ENCODE measurements around the gene FKBP9. TPM values are rescaled to one million over a fixed set of nuclear protein-coding genes. Genes with fewer than 3 reads are reported as not detected.
A peak's percentile ranks its signal among the peaks of the same experiment; 100 is the strongest.

Gene FKBP9
- total RNA-seq, 4 donors from 2014 or later, result 47.8 to 82.6 (median 75.8) TPM

DNA sequence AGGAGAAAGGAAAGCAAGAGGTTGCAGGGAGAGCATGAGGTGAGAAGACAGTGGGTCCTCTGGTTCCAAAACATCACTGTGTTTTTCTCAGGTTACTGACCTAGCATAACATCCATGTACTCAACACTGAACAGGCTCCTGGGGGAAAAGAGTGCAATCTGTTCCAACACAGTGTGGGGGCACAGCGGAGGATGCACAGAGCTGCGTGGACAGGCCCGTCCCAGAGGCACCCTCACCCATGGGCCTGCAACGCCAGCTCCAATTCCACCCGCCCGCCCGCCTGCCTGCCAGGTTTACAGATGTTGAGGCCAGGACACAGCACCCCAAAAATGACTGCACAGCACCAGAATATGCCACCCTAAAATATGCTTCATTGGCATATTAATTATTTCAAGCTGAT is 26.9 kb upstream of the FKBP9 start:
- H3K4me1 ChIP-seq, result peaks cover 0 to under 1% (median 0%) of the 10 kb centered on the region in 3 donors
- H3K27ac ChIP-seq, result no peak overlapping the region
- H3K27me3 ChIP-seq, result no peaks in the 10 kb centered on the region
- no peak overlapping the region for H3K4me3 ChIP-seq
- TF ChIP-seq, protein P1, sequence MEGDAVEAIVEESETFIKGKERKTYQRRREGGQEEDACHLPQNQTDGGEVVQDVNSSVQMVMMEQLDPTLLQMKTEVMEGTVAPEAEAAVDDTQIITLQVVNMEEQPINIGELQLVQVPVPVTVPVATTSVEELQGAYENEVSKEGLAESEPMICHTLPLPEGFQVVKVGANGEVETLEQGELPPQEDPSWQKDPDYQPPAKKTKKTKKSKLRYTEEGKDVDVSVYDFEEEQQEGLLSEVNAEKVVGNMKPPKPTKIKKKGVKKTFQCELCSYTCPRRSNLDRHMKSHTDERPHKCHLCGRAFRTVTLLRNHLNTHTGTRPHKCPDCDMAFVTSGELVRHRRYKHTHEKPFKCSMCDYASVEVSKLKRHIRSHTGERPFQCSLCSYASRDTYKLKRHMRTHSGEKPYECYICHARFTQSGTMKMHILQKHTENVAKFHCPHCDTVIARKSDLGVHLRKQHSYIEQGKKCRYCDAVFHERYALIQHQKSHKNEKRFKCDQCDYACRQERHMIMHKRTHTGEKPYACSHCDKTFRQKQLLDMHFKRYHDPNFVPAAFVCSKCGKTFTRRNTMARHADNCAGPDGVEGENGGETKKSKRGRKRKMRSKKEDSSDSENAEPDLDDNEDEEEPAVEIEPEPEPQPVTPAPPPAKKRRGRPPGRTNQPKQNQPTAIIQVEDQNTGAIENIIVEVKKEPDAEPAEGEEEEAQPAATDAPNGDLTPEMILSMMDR (IDR thresholded peaks at IDR 0.05), result no peak
- TF ChIP-seq POLR2A (IDR thresholded peaks at IDR 0.05), result no peak
- WGBS, 2 donors, result 96 to 98% methylated on average over 4 to 6 of the region's 7 CpGs
- DNase-seq, result no peak
- peaks cover 0 to 79% (median 6%) of the 10 kb centered on the region in 3 donors for H3K36me3 ChIP-seq
- intact Hi-C loops (cut with DNase I), result no loop called here
- no peaks in the 10 kb centered on the region for H3K9me3 ChIP-seq

DNA sequence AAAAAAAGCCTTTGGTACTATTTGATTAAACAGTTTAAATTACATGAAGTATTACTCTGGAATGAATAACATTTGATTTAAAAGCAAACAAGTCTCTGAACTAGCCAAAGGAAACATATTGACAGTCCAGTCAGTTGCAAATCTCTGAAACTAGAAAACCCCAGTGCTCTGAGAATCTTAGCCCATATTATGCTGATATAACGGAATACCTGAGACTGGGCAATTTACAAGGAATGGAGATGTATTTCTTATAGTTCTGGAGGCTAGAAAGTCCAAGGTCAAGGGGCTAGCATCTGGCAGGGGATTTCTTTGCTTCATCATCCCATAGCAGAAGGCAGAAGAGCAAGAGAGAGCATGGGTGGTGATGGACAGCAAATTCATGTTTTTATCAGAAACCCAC is 21.7 kb upstream of the FKBP9 start:
- intact Hi-C loops (cut with DNase I), result no loop called here
- no peak overlapping the region for H3K27ac ChIP-seq
- DNase-seq, result no peak
- H3K36me3 ChIP-seq, result peaks cover 0 to 38% (median 0%) of the 10 kb centered on the region in 3 donors
- TF ChIP-seq, protein P1 (IDR thresholded peaks at IDR 0.05), result no peak
- no peak for TF ChIP-seq POLR2A (IDR thresholded peaks at IDR 0.05)
- H3K27me3 ChIP-seq, result no peaks in the 10 kb centered on the region
- WGBS, 2 donors, result 91 to 93% methylated on average over 1 of the region's 1 CpG
- no peaks in the 10 kb centered on the region for H3K9me3 ChIP-seq
- H3K4me1 ChIP-seq, result peaks cover 6 to 48% (median 20%) of the 10 kb centered on the region in 3 donors
- H3K4me3 ChIP-seq, result no peak overlapping the region

DNA sequence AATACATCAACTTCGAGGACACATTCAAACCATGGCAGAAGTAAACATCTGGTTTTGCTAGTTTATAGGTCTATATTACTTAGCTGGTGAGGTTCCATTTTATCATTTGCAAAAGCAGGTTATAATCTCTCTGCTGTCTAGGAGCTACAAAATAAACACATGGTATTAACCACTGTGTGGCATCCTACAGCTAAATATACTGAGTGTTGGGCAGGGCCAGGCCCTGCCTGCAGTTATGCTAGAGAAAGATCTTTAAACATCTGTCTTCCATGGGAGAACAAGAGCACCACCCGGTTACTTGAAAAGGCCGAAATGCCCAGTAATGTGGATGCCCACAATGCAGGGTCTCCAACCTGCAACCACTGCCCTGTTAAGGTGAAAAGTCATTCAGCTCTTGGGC is 20.6 kb upstream of the FKBP9 start:
- Histone ChIP-seq H3K27ac (peak overlapping the region in 1 of 4 donors; percentile 55), H3K4me1 (peaks cover 6 to 59% (median 29%) of the 10 kb centered on the region in 3 donors), H3K9me3 (no peaks in the 10 kb centered on the region), H3K4me3 (no peak overlapping the region), H3K27me3 (no peaks in the 10 kb centered on the region), H3K36me3 (peaks cover 0 to 27% (median 0%) of the 10 kb centered on the region in 3 donors)
- intact Hi-C loops (cut with DNase I), result no loop called here
- DNase-seq, result no peak
- 76 to 100% methylated on average over 2 to 3 of the region's 3 CpGs for WGBS, 2 donors
- TF ChIP-seq, protein P1 (IDR thresholded peaks at IDR 0.05), result no peak
- TF ChIP-seq POLR2A (IDR thresholded peaks at IDR 0.05), result no peak

DNA sequence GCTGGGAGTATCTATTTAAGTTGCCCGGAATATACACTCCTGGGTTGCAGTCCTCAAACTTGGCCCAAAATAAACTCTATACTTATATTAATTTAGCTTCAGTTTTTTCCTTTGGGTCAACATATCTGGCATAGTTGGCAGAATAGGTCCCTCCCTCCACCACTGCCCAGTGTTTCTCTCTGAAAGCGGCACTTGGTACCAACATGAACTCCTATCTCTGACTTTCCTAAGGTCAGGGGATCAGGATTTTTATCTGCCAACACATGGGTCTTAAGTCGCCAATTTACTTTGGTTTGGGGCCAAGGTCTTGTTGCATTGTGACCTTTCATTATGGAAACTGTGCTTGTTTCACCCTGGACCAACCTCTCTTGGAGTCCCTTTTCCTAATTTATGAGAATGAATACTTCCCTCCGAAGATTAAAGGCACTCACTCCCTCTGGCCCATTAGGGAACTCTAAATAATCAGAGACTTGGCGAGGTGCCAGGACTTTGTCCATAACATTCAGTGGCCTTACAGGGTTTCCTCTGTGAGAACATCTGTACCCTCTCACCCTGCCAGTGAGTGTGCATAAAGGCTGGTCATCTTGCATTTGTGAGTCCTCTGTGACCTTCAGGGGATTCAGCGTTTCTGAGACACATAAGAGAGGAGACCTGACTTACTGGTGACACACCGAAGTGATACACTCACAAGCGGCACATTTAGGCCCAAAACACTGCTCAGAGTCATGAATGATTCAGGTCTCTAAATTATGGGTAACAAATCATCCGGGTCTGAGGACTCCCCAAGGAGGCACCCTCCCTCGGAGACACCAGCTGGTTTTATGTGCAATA is 19.7 kb upstream of the FKBP9 start:
- Histone ChIP-seq H3K4me1 (peaks cover 6 to 63% (median 29%) of the 10 kb centered on the region in 3 donors), H3K9me3 (no peaks in the 10 kb centered on the region), H3K27me3 (no peaks in the 10 kb centered on the region), H3K36me3 (peaks cover 0 to 18% (median 0%) of the 10 kb centered on the region in 3 donors), H3K27ac (peak overlapping the region in 2 of 4 donors; percentile 10 to 55), H3K4me3 (peak overlapping the region in 1 of 4 donors; percentile 18)
- 61 to 67% methylated on average over 10 of the region's 10 CpGs for WGBS, 2 donors
- intact Hi-C loops (cut with DNase I), result no loop called here
- no peak for DNase-seq
- TF ChIP-seq, protein P1 (IDR thresholded peaks at IDR 0.05), result no peak
- TF ChIP-seq POLR2A (IDR thresholded peaks at IDR 0.05), result no peak

DNA sequence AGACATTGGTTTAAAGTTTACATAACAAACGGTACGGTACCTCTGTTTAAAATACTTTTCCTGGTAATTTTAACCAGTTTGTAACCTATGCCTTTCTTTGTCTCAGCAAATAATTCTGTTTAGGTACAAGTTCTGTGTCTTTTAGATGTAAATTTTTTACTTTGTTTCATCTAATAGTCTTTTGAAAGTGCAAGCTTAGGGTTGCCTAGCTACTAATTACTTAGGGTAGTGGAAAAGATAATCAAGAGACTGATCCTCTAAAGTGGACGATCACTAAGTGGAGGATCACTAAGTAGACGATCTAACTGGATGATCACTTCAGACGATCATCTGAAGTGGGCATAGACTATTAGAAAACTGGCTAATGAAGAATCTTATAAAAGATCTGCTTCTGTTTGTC is 16.1 kb upstream of the FKBP9 start:
- Histone ChIP-seq H3K9me3 (no peaks in the 10 kb centered on the region), H3K27me3 (no peaks in the 10 kb centered on the region), H3K36me3 (no peaks in the 10 kb centered on the region), H3K4me1 (peaks cover 6 to 59% (median 29%) of the 10 kb centered on the region in 3 donors), H3K27ac (peak overlapping the region; percentile 90 to 98 (median 94)), H3K4me3 (peak overlapping the region in 3 of 4 donors; percentile 78 to 93 (median 88))
- no peak for DNase-seq
- intact Hi-C loops (cut with DNase I), result loop anchor here (10.0 kb wide), 2 partner anchors 96 to 114 kb away; no protein-coding TSS in a partner anchor
- TF ChIP-seq, protein P1 (IDR thresholded peaks at IDR 0.05), result no peak
- TF ChIP-seq POLR2A (IDR thresholded peaks at IDR 0.05), result no peak
- 28 to 29% methylated on average over 5 of the region's 5 CpGs for WGBS, 2 donors
